Activated CD4-positive, alpha-beta T cell treated with anti-CD3 and anti-CD28 coated beads, Interleukin-10, Interleukin-2, amounts not matched to agents 100 ng/mL and 50 ng/mL, durations not matched to agents 16 hours and 8 hours (primary cell): ENCODE results near the gene ABL1.

ENCODE experiments used
- DNase-seq: peaks from one replicate; pipeline ENCODE4 v3.0.0-alpha.2; 2020

Gene ABL1

DNA sequence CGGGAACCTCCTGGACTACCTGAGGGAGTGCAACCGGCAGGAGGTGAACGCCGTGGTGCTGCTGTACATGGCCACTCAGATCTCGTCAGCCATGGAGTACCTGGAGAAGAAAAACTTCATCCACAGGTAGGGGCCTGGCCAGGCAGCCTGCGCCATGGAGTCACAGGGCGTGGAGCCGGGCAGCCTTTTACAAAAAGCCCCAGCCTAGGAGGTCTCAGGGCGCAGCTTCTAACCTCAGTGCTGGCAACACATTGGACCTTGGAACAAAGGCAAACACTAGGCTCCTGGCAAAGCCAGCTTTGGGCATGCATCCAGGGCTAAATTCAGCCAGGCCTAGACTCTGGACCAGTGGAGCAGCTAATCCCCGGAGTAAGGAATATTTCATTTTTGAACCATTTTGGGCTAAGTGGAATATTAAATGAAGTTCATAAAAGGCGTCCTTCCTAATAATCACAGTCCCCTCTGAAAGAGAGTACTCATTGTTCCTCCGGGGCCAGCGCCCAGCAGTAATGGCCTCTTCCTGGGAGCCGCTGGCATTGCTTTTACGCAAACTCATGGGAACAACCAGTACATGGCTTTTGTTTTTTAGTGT is 38.0 kb downstream of the ABL1 start:
- DNase-seq: no peak

DNA sequence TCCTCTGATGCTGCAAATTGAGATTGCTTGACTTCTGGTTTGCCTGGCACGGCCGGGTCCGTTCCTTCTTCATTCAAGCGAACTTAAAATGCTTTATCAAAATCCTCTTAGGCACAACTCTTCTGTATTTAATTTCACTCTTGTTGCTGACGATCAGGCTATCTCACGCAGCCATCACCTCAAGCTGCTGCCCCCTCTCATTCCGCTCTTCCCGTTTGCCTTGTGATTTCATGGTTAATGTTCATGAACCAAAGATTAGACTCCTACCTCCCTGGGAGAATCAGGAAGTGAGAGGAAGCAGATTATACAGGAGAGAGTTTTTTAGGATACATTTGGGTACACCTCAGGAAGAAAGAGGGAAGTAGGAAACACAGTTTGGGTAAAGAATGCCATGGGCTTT is 38.9 kb downstream of the ABL1 start:
- no peak for DNase-seq

DNA sequence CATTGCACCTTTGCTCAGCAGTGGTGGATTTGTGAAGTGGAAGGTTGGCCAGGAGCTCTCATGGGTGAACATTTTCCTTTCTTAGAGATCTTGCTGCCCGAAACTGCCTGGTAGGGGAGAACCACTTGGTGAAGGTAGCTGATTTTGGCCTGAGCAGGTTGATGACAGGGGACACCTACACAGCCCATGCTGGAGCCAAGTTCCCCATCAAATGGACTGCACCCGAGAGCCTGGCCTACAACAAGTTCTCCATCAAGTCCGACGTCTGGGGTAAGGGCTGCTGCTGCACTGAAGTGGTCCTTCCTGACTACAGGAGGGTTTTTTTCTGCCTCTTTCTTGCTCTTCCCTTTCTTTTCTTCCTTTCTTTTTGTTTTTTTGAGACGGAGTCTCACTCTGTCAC is 39.7 kb downstream of the ABL1 start:
- DNase-seq: no peak

DNA sequence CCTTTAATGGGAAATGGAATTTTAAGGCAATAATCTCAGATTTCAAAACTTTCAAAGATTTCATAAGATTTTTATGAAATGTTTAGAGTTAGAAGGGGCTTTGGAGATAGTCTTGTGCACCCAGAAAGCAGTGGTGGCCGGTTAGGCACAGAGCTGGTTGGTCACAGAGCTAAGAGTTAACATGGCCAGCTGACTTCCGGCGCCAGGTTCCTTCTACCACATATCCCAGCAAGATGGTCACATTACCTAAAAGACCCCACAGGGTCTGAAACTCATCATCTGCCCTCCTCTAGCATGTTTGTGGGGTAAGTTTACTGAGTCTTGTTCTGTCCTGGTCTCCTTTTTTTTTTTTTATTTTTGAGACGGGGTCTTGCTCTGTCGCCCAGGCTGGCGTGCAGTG is 42.2 kb downstream of the ABL1 start:
- no peak for DNase-seq

DNA sequence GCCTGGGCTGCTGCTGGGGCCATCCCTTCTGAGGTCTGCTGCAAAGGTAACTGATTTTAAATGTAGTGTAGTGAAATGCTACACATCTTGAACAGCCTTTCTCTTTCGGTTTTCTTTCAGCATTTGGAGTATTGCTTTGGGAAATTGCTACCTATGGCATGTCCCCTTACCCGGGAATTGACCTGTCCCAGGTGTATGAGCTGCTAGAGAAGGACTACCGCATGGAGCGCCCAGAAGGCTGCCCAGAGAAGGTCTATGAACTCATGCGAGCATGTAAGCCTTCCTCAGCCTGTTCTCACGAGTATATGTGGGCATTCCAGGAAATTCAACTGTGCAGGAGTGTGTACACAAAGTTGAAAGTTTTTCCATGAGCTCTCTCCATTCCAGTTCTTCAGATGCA is 43.2 kb downstream of the ABL1 start:
- no peak for DNase-seq

DNA sequence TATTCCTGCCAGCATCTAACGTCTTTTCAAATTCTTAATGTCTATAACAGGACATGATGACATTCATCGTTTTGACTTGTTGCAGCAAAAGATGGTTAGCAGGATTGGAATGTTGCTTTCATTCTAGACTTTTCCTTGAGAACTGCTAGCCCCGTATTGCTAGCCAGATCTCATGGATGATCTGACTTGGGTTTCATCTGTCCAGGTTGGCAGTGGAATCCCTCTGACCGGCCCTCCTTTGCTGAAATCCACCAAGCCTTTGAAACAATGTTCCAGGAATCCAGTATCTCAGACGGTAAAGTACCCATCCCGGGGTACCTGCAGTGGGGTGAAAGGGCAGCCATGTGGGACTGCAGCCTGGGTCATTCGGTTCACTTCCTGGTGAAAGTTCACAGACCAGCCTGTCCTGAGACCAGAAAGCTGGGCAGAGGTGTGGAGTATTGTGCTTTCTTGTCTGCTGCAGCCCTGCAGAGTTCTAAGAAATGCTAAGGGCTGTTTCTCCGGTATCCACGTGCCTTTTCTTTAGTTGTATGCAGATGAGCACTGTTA is 44.9 kb downstream of the ABL1 start:
- DNase-seq: no peak

DNA sequence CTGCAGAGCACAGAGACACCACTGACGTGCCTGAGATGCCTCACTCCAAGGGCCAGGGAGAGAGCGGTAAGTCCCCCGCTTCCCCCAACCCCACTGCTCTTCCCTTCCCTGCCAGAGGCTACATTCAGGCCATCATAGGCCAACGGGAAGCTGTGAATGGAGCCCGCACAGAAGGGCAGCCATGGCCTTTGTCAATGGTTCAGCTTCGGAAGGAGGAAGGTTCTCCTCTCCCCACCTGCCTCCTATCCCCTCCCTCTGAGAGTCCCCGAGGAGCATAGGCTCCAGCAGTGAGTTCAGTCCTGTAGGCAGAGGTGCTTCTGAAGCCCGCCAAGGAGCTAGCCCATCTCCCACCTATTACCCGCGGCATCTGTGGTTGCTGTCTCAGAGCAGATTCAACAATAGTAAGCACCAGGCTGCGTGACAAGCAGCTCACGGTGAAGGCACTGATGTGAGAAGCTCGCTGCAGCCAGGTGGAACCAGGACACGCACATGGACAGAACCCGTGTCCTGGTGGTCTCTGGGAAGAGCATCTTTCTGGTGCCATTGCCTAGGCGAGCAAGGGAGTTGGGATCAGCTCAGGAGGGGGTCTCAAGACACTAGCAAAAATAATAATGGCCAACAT is 45.7 kb downstream of the ABL1 start:
- DNase-seq: no peak

DNA sequence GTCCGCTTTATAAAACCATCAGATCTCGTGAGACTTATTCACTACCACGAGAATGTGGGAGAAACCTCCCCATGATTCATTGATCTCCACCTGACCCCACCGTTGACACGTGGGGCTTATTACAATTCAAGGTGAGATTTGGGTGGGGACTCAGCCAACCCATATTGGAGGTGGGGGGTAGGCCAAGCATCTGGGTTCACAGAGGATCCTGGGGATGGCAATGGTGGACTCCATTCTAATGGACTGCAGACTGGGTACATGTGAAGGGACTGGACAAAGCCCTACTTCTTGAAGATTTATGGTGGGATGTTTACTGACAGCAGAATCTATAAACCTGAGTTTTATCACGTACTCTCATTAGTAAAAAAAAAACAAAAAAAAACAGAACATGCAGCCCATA is 46.5 kb downstream of the ABL1 start:
- no peak for DNase-seq

DNA sequence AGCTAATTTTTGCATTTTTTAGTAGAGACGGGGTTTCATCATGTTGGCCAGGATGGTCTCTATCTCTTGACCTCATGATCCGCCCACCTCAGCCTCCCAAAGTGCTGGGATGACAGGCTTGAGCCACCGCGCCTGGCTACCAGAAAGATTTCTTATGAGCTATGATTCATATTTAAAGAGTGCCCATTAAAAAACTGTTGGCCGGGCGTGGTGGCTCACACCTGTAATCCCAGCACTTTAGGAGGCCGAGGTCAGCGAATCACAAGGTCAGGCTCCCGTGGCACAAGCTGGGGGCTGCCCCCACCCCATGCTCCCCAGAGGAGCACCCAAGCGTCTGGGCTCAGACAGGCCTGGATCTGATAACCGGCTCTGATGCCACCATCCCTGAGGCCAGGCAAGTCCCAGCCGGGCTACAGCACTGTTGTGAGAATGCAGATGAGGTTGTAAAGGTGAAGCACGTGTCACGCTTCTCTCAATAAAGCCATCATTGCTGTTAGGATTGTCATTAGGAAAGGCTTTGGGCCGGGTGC is 47.7 kb downstream of the ABL1 start:
- DNase-seq: no peak

DNA sequence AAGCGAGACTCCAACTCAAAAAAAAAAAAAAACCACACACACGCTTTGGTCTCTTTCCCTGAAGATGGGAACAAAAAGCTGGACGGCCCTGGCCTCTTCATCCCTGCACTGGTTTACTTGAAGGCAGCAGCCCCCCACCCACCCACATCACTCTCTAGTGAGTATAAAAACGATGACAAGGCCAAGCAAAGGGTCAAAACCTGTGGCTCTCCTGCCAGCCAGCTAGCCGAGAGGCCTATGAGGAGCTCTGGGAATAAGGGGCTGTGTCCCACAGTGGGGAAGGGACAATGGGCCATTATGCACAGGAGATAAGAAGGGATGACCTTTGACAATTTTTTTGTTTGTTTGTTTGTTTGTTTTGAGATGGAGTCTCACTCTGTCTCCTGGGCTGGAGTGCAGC is 48.4 kb downstream of the ABL1 start:
- no peak for DNase-seq

DNA sequence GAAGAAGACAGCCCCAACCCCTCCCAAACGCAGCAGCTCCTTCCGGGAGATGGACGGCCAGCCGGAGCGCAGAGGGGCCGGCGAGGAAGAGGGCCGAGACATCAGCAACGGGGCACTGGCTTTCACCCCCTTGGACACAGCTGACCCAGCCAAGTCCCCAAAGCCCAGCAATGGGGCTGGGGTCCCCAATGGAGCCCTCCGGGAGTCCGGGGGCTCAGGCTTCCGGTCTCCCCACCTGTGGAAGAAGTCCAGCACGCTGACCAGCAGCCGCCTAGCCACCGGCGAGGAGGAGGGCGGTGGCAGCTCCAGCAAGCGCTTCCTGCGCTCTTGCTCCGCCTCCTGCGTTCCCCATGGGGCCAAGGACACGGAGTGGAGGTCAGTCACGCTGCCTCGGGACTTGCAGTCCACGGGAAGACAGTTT is 49.1 kb downstream of the ABL1 start:
- no peak for DNase-seq

DNA sequence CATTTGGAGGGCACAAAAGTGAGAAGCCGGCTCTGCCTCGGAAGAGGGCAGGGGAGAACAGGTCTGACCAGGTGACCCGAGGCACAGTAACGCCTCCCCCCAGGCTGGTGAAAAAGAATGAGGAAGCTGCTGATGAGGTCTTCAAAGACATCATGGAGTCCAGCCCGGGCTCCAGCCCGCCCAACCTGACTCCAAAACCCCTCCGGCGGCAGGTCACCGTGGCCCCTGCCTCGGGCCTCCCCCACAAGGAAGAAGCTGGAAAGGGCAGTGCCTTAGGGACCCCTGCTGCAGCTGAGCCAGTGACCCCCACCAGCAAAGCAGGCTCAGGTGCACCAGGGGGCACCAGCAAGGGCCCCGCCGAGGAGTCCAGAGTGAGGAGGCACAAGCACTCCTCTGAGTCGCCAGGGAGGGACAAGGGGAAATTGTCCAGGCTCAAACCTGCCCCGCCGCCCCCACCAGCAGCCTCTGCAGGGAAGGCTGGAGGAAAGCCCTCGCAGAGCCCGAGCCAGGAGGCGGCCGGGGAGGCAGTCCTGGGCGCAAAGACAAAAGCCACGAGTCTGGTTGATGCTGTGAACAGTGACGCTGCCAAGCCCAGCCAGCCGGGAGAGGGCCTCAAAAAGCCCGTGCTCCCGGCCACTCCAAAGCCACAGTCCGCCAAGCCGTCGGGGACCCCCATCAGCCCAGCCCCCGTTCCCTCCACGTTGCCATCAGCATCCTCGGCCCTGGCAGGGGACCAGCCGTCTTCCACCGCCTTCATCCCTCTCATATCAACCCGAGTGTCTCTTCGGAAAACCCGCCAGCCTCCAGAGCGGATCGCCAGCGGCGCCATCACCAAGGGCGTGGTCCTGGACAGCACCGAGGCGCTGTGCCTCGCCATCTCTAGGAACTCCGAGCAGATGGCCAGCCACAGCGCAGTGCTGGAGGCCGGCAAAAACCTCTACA is 49.8 kb downstream of the ABL1 start:
- no peak for DNase-seq

DNA sequence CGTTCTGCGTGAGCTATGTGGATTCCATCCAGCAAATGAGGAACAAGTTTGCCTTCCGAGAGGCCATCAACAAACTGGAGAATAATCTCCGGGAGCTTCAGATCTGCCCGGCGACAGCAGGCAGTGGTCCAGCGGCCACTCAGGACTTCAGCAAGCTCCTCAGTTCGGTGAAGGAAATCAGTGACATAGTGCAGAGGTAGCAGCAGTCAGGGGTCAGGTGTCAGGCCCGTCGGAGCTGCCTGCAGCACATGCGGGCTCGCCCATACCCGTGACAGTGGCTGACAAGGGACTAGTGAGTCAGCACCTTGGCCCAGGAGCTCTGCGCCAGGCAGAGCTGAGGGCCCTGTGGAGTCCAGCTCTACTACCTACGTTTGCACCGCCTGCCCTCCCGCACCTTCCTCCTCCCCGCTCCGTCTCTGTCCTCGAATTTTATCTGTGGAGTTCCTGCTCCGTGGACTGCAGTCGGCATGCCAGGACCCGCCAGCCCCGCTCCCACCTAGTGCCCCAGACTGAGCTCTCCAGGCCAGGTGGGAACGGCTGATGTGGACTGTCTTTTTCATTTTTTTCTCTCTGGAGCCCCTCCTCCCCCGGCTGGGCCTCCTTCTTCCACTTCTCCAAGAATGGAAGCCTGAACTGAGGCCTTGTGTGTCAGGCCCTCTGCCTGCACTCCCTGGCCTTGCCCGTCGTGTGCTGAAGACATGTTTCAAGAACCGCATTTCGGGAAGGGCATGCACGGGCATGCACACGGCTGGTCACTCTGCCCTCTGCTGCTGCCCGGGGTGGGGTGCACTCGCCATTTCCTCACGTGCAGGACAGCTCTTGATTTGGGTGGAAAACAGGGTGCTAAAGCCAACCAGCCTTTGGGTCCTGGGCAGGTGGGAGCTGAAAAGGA is 50.7 kb downstream of the ABL1 start:
- no peak for DNase-seq

DNA sequence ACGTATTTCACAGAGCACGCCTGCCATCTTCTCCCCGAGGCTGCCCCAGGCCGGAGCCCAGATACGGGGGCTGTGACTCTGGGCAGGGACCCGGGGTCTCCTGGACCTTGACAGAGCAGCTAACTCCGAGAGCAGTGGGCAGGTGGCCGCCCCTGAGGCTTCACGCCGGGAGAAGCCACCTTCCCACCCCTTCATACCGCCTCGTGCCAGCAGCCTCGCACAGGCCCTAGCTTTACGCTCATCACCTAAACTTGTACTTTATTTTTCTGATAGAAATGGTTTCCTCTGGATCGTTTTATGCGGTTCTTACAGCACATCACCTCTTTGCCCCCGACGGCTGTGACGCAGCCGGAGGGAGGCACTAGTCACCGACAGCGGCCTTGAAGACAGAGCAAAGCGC is 51.9 kb downstream of the ABL1 start:
- no peak for DNase-seq

DNA sequence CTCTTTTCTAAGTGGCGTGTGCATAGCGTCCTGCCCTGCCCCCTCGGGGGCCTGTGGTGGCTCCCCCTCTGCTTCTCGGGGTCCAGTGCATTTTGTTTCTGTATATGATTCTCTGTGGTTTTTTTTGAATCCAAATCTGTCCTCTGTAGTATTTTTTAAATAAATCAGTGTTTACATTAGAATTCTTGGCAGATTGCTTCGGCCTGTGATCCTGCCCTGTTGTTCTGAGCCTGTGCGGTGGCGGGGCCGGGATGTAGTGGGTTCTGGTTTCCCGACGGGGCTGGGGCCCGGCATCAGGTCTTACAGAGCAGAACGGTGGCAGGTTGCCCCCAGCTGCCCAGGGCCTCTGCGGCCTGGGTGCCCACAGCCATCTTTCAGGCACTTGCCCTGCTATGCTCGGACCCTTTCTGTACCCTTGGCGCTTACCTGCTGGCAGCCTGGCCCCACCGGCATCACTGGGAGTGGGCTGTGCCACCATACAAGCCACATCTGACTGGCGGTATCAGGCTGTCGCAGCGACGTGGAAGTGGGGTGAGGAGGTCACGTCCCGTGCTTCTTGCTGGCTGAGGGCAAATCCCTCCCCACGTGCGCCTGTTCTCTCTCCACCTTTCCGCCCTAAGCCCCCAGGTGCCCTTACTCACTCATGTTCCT is 52.6 kb downstream of the ABL1 start:
- DNase-seq: no peak

DNA sequence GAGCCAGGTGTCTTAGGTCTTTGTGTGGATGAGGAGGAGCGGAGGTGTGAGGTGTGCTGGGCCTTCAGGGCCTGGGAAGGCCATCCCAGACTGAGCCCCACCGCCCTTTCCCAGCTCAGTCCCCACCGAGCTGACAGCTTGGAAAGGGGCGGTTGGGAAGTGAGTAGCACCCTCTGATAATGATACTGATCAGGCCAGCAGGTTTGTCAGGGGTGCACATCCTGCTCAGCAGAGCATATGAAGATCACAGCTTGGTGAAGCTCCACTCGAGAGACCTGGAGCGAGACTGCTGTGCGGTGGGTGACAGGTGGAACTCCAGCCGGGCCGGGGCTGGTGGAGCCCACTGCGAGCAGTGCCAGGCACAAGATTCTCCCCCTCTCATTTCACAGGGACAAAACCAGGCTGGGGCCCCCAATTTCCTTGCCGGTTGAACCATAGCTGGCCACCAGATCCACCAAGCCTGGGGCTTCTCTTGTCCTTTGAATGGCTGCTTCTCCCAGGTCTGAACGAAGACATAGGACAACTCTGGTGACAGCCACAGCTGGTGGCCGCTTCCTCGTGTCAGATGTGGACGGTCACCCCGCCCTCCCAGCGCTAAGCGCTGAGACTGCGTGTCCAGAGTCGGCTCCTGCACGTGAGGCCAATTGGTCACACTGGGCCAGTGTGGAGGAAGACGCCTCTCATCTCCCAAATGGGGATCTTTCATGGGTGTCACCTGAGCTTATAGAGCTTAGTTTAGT is 53.3 kb downstream of the ABL1 start:
- no peak for DNase-seq

DNA sequence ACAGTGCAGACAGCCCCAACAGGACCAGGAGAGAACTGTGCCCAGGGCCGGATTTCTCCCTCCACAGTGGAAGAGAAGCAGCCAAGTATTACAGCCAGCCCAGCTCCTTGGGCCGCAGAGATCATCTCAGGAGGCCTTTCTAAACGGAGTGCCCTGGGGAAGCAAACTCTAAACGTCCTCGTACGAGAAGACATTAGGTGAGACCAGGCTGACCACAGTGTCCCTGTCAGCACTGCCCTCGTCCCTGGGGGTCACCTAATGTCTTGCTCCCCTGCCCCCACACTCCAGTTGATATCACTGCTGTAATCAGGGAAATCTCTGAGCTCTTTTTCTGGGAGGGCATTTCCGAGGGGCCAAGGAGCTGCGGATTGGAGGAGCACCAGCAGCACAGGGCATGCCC is 55.1 kb downstream of the ABL1 start:
- no peak for DNase-seq

DNA sequence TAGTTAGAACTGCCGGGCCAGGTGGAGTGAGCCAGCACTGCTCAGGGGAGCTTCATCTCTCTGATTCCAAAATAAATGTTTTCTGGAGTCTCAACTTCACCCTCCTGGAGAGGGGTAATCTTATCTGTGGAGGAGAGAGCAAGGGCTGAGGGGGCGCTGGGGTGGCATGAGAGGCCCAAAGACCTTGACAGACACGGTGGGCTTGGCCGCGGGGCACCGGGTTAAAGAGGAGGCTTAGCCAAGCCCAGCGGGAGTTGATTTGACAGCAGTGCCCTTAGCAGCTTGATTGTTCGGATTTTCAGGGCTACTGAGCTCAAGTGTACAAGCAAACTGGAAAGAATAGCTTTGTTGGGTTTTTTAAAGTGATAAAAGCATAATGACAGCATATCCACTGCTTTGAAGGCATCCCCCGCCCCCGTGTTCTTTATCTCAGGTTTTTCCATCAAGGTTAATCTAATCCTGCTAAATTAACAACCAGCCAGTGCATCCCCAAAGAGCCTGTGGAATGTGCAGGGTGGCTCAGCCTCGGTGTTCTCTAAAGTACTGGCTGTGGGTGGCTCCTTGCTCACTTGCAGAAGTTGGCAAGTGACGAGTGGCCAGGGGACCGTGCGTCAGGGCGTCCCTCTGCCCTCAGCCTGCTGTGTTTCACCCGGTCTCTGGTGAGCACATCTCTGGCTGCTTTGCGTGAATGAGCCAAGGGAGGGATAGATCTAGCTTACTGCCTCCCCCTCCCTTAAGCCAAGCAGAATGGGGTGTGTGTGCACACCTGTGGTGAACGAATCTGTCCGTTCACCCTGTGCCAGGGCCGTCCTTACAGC is 56.0 kb downstream of the ABL1 start:
- no peak for DNase-seq

DNA sequence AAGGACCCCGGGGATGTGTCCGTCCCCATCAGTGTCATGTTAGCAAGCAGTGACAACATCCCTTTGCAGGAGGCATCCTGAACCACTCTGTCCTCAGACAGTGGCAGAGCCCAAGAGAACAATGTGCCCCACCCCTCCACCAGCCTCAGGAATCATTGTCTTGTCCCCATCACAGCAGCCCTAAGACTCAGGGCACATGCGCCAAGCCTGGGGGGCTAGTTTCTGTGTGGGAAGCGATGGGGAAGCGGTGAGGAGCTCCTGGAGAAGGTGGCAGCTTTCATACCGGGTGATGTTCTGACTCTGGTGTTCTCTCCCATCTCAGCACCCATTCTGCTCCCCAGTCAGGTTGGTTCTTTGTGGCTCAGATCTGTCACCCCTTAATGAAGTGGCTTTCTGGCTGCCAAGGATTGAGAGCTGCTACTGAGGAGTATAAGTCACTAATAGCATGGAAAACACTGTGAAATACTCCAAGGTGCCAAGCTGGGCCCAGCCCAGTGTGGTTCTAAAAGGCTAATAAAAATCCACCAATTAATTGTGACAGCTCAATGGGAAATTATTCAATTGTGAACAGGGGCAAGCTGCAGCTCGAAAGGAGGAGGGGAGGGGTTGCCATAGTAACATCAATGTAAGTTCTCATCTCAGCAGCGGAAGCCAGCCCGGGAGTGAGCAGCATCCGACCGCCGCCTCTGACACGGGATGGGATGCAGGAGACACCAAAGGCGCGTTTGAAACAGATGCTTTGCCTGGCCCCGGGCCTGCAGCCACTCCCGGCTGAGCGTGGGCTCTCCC is 56.8 kb downstream of the ABL1 start:
- no peak for DNase-seq
